Erythroblast (primary cell): Measurements from ENCODE around the gene GPRC5C.

Source experiments
- GATA1 ChIP-seq: IDR thresholded peaks from 2 replicates; pipeline ENCODE4 v1.6.1; 2011; ENCODE audit warnings: low read depth, mild to moderate bottlenecking, control low read depth, low read length, moderate library complexity
- POLR2A ChIP-seq: IDR thresholded peaks from 2 replicates; pipeline ENCODE4 v1.6.1; 2011; ENCODE audit warnings: mild to moderate bottlenecking, low read length

DNA sequence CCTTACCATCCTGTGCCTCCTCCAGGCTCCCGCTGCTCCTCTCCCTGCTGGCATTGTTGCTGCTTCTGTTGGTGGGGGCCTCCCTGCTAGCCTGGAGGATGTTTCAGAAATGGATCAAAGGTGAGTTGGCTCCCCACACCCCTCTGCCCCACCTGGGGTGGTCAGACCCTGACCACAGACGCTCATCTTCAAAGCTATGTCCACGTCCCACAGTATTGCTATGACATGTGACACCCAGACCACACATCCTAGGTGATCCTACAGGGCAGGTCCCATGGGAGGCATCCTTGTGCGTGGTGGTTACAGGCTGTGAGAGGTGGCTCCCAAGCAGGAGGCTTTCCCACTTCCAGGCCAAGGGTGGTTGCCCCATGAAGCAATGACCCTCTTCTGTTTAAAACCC lies 45.5 kb downstream of the GPRC5C start:
- TF ChIP-seq POLR2A (no peak), GATA1 (no peak)
